Parathyroid adenoma (tissue), 2 donors: ENCODE results near the gene ETFA.

ENCODE experiments used
- H2AFZ ChIP-seq: fragments of 300-600 bp; sonication (generic); one replicate; pipeline ENCODE4 v1.7.0; 2017; ENCODE audit warnings: antibody characterized with exemption, mild to moderate bottlenecking
- H3K27ac ChIP-seq: fragments of 300-600 bp; sonication (generic); one replicate; pipeline ENCODE4 v1.7.0; 2017
- H3K27me3 ChIP-seq: fragments of 300-600 bp; sonication (generic); one replicate; pipeline ENCODE4 v1.7.0; 2017; ENCODE audit warnings: low read length; ENCODE audit not compliant: control insufficient read depth, insufficient read depth
- H3K36me3 ChIP-seq: fragments of 300-600 bp; sonication (generic); one replicate; pipeline ENCODE4 v1.7.0; 2017; ENCODE audit warnings: low read length; ENCODE audit not compliant: control insufficient read depth, insufficient read depth
- H3K4me1 ChIP-seq: fragments of 300-600 bp; sonication (generic); one replicate; pipeline ENCODE4 v1.7.0; 2017; ENCODE audit warnings: control low read depth
- H3K4me2 ChIP-seq: fragments of 300-600 bp; sonication (generic); one replicate; pipeline ENCODE4 v1.7.0; 2017; ENCODE audit warnings: low read length
- H3K4me3 ChIP-seq: fragments of 300-600 bp; sonication (generic); one replicate; pipeline ENCODE4 v1.7.0; 2017; ENCODE audit warnings: low read depth, low read length
- H3K79me2 ChIP-seq: fragments of 300-600 bp; sonication (generic); one replicate; pipeline ENCODE4 v1.7.0; 2017; ENCODE audit warnings: control low read depth
- H3K9ac ChIP-seq: fragments of 300-600 bp; sonication (generic); one replicate; pipeline ENCODE4 v1.7.0; 2017; ENCODE audit warnings: mild to moderate bottlenecking
- H3K9me3 ChIP-seq: fragments of 300-600 bp; sonication (generic); one replicate; pipeline ENCODE4 v1.7.0; 2017; ENCODE audit warnings: low read length; ENCODE audit not compliant: control insufficient read depth
- TF ChIP-seq, protein P1 (sequence below): fragments of 300-600 bp; sonication (generic); IDR thresholded peaks from one replicate; pipeline ENCODE4 v1.7.0; 2017; ENCODE audit warnings: antibody characterized with exemption, mild to moderate bottlenecking
- donor health status: primary hyperparathyroidism.

Gene ETFA

DNA sequence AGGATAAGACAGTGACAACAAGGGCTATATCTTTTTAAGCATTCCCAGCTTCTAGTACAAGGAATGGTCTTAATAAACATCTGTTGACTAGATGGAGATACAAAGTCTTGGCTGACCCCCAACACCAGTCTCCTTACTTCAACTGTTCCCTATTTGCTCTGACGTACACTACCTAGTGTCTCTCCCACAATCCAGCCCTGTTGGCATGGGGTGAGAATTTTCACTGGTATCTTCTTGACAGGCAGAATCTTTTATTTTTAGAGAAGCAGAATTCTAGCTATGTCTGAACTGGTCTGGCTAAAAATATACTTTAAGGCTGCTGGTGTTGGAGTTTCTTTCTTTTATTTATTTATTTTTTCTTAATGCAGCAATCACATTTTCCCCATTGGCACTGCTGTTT lies 82.0 kb downstream of the ETFA start:
- Histone ChIP-seq H3K4me2 (no peak overlapping the region), H3K4me3 (no peak overlapping the region), H3K79me2 (no peaks in the 10 kb centered on the region), H3K36me3 (no peaks in the 10 kb centered on the region), H3K27me3 (no peaks in the 10 kb centered on the region), H2AFZ (no peak overlapping the region), H3K9ac (no peak overlapping the region), H3K27ac (no peak overlapping the region), H3K4me1 (no peaks in the 10 kb centered on the region), H3K9me3 (no peaks in the 10 kb centered on the region)
- TF ChIP-seq, protein P1, sequence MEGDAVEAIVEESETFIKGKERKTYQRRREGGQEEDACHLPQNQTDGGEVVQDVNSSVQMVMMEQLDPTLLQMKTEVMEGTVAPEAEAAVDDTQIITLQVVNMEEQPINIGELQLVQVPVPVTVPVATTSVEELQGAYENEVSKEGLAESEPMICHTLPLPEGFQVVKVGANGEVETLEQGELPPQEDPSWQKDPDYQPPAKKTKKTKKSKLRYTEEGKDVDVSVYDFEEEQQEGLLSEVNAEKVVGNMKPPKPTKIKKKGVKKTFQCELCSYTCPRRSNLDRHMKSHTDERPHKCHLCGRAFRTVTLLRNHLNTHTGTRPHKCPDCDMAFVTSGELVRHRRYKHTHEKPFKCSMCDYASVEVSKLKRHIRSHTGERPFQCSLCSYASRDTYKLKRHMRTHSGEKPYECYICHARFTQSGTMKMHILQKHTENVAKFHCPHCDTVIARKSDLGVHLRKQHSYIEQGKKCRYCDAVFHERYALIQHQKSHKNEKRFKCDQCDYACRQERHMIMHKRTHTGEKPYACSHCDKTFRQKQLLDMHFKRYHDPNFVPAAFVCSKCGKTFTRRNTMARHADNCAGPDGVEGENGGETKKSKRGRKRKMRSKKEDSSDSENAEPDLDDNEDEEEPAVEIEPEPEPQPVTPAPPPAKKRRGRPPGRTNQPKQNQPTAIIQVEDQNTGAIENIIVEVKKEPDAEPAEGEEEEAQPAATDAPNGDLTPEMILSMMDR, result no peak

DNA sequence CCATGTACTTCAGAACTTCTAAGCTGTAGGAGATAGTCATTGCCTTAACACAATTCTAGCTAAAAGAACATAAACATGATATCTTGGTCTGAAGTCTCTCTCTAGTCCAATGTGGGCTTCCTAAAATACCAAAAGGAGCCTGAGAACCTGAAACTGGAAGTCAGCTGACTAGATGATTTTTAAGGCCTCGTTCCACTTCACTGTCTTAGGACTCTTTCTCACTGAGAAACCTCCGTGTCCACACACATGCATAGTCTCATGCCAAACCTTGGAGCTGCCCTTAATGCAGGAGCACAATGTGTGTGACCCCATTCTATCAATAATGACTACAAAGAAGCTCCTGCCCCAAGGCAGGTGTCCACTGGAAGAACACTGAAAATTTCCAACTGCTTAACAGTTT lies 87.7 kb downstream of the ETFA start:
- Histone ChIP-seq H3K79me2 (no peaks in the 10 kb centered on the region), H3K27ac (no peak overlapping the region), H3K4me1 (no peaks in the 10 kb centered on the region), H3K9me3 (no peaks in the 10 kb centered on the region), H3K4me2 (no peak overlapping the region), H2AFZ (no peak overlapping the region), H3K36me3 (no peaks in the 10 kb centered on the region), H3K27me3 (no peaks in the 10 kb centered on the region), H3K4me3 (no peak overlapping the region), H3K9ac (no peak overlapping the region)
- TF ChIP-seq, protein P1, result no peak

DNA sequence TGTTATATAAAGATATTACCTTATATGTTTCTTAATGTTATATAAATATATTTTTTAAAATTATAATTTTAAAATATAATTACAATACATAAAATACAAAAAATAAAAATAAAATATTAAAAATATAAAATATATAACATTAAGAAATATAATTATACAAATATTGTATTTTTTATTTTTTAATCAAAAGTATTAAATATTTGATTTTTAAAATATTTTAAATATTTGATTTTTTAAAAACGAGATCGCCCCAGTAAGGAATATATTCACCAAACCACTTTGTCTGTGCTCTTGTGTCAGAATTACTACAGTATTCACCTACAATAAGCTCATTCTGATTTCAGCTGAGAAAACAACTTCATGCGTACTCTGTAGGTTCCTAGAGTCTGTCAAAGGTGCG lies 89.1 kb downstream of the ETFA start:
- no peaks in the 10 kb centered on the region for H3K4me1 ChIP-seq
- H3K36me3 ChIP-seq, result no peaks in the 10 kb centered on the region
- TF ChIP-seq, protein P1, result no peak
- no peak overlapping the region for H3K4me2 ChIP-seq
- H3K4me3 ChIP-seq, result no peak overlapping the region
- H3K9me3 ChIP-seq, result no peaks in the 10 kb centered on the region
- no peak overlapping the region for H3K9ac ChIP-seq
- H2AFZ ChIP-seq, result no peak overlapping the region
- H3K27ac ChIP-seq, result no peak overlapping the region
- H3K27me3 ChIP-seq, result no peaks in the 10 kb centered on the region
- H3K79me2 ChIP-seq, result no peaks in the 10 kb centered on the region

DNA sequence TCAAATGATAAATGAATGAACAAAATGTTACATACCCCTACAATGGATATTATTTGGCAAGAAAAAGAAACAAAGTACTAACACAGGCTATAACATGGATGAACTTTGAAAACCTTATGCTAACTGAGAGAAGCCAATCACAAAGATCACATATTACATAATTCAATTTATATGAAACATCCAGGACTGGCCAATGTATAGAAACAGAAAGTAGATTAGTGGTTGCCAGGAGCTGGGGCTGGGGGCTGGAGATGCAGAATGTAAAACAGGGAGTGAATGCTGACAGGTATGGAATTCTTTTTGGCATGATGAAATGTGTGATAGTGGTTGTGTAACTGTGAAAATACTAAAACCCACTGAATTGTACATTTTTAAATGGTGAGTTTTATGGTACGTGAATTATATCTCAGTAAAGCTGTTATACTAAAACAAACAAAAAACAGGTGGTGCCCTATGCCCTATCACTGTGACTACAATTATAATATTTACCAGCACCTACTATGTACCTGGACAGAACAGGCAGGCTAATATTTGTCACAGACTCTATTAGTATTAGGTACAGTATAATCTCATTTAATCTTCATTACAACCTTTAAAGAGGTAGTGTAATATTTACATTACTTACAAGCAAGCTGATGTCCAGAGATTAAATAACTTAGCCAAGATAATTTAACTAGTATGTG lies 90.0 kb downstream of the ETFA start:
- Histone ChIP-seq H2AFZ (no peak overlapping the region), H3K9me3 (no peaks in the 10 kb centered on the region)

DNA sequence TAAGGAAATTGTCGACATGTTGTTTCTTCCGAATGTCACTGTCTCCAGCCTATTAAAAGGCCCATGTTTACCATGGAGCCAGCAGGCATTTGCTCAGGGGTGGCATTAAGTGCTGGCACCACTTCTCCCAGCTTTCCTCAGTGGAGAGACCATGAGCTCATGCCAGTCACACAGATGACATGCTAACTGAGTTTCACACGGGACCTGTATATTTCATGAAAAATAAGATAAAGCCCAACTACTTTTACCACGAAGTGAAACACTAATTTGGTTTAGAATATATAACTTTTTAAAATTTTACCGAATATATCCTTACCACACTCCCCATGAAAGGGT lies 93.4 kb downstream of the ETFA start:
- Histone ChIP-seq H3K4me1 (no peaks in the 10 kb centered on the region), H2AFZ (no peak overlapping the region), H3K27me3 (no peaks in the 10 kb centered on the region), H3K36me3 (no peaks in the 10 kb centered on the region), H3K4me3 (no peak overlapping the region), H3K27ac (no peak overlapping the region), H3K4me2 (no peak overlapping the region), H3K9ac (no peak overlapping the region), H3K79me2 (no peaks in the 10 kb centered on the region), H3K9me3 (no peaks in the 10 kb centered on the region)
- TF ChIP-seq, protein P1, result no peak

More for the DNA sequence above, 90.0 kb downstream of the ETFA start:
- Histone ChIP-seq H3K79me2 (no peaks in the 10 kb centered on the region), H3K36me3 (no peaks in the 10 kb centered on the region), H3K27me3 (no peaks in the 10 kb centered on the region), H3K4me1 (no peaks in the 10 kb centered on the region), H3K4me3 (no peak overlapping the region), H3K27ac (no peak overlapping the region), H3K4me2 (no peak overlapping the region), H3K9ac (no peak overlapping the region)
- TF ChIP-seq, protein P1, result no peak
